Smooth muscle cell of the brain vasculature (primary cell): Measurements from ENCODE around the gene ATP4B.

ENCODE experiments used
- DNase-seq: peaks from one replicate; pipeline ENCODE4 v3.0.0-alpha.2; 2012; ENCODE audit warnings: low read depth, low spot score

ATP4B gene

GRCh38 chr13:113656831-113657671 is 947 bp downstream of the ATP4B start:
- DNase-seq = no peak

GRCh38 chr13:113656003-113656588 is 1.9 kb downstream of the ATP4B start:
- no peak for DNase-seq

GRCh38 chr13:113655346-113656002 is 2.5 kb downstream of the ATP4B start:
- DNase-seq = no peak

- no peak for DNase-seq
Measured at GRCh38 chr13:113654591-113655345, 3.2 kb downstream of the ATP4B start.

- no peak for DNase-seq
Measured at GRCh38 chr13:113654175-113654560, 3.8 kb downstream of the ATP4B start.

GRCh38 chr13:113653264-113654174 is 4.5 kb downstream of the ATP4B start:
- DNase-seq = no peak

GRCh38 chr13:113652404-113653263 is 5.4 kb downstream of the ATP4B start:
- DNase-seq = no peak

GRCh38 chr13:113651511-113652403 is 6.2 kb downstream of the ATP4B start:
- no peak for DNase-seq

GRCh38 chr13:113650731-113651148 is 7.3 kb downstream of the ATP4B start:
- no peak for DNase-seq

- DNase-seq = no peak
Measured at GRCh38 chr13:113650275-113650674, 7.7 kb downstream of the ATP4B start.

GRCh38 chr13:113649212-113649611 is 8.8 kb downstream of the ATP4B start:
- no peak for DNase-seq

GRCh38 chr13:113648216-113648610 is 9.8 kb downstream of the ATP4B start:
- DNase-seq = no peak

GRCh38 chr13:113647351-113648215 is 10.4 kb downstream of the ATP4B start:
- DNase-seq = no peak

GRCh38 chr13:113646921-113647340 is 11.1 kb downstream of the ATP4B start:
- DNase-seq = no peak

GRCh38 chr13:113646376-113646775 is 11.6 kb downstream of the ATP4B start:
- DNase-seq = no peak

- DNase-seq = no peak
Measured at GRCh38 chr13:113645329-113645728, 12.7 kb downstream of the ATP4B start.

- DNase-seq = no peak
Measured at GRCh38 chr13:113644800-113645199, 13.2 kb downstream of the ATP4B start.

- DNase-seq = no peak
Measured at GRCh38 chr13:113643593-113643992, 14.4 kb downstream of the ATP4B start.
